Retinal pigment epithelial cell (primary cell): ENCODE results near the gene CCDC149.

Experiments used
- DNase-seq: peaks from one replicate; pipeline ENCODE4 v3.0.0-alpha.2; 2010; ENCODE audit warnings: low read depth
- H3K4me3 ChIP-seq: 2 replicates; pipeline ENCODE4 v1.5.1; 2011; ENCODE audit warnings: mild to moderate bottlenecking, low read length, control low read depth, moderate library complexity
- TF ChIP-seq, protein P1 (sequence below): conservative IDR thresholded peaks from 2 replicates; pipeline ENCODE4 v1.5.1; 2011; ENCODE audit warnings: low read depth, low read length, control low read depth, inconsistent platforms

CCDC149 gene

DNA sequence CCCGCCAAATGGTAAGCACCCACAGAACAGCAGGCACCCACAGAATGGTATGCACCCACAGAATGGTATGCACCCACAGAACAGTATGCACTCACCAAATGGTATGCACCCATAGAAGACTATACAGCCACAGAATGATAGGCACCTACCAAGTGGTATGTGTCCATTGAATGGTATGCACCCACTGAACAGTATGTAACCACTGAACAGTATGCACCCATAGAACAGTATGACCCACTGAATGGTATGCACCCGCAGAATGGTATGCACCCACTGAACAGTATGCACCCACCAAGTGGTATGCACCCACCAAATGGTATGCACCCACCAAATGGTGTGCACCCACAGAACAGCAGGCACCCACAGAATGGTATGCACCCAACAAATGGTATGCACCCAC lies 40.1 kb downstream of the CCDC149 start:
- no peak overlapping the region for H3K4me3 ChIP-seq
- no peak for DNase-seq
- TF ChIP-seq, protein P1, sequence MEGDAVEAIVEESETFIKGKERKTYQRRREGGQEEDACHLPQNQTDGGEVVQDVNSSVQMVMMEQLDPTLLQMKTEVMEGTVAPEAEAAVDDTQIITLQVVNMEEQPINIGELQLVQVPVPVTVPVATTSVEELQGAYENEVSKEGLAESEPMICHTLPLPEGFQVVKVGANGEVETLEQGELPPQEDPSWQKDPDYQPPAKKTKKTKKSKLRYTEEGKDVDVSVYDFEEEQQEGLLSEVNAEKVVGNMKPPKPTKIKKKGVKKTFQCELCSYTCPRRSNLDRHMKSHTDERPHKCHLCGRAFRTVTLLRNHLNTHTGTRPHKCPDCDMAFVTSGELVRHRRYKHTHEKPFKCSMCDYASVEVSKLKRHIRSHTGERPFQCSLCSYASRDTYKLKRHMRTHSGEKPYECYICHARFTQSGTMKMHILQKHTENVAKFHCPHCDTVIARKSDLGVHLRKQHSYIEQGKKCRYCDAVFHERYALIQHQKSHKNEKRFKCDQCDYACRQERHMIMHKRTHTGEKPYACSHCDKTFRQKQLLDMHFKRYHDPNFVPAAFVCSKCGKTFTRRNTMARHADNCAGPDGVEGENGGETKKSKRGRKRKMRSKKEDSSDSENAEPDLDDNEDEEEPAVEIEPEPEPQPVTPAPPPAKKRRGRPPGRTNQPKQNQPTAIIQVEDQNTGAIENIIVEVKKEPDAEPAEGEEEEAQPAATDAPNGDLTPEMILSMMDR: no peak

DNA sequence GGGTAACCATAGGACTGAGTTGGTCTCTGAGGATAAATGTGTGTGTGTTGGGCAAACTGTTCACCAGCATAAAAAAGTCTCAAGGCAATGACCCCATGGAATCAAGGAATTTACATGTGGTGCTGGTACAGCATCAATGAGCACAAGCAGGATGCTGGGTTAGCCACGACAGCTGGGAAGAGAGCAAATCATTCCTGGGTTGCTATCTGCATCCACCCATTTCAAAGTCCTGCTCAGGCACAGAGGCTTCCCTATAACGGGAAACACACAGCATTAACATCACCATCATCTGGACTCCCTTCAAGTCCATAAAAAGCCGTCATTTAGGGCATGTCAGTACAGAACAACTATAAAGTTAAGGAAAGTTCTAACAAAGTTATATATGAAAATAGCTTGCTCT lies 41.6 kb downstream of the CCDC149 start:
- TF ChIP-seq, protein P1: no peak
- no peak for DNase-seq
- H3K4me3 ChIP-seq: no peak overlapping the region

DNA sequence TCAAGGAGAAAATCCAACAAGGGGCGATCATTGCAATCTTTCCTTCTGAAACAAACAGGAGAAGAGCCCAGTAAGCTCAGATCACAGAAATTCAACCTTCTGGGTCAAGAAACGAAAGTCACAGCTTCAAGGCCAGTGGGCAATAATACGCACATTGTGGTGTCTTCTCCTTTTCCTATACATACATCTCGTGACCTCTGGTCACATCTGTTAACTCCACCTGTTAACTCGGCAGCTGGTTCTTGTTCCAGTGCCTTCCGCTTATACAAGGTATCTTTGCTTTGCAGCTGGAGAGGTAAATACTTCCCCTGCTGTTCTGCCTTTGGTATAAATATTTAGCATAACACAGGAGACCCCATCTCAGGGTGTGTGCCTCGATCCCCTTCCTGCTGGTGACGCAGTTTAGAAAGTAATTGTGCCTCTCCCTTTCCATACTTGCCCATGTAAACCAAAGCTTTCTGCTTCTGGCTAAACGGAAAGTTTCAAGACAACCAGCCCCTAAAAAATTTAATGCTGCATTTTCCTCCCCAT lies 45.0 kb downstream of the CCDC149 start:
- TF ChIP-seq, protein P1: no peak
- no peak for DNase-seq
- H3K4me3 ChIP-seq: no peak overlapping the region

DNA sequence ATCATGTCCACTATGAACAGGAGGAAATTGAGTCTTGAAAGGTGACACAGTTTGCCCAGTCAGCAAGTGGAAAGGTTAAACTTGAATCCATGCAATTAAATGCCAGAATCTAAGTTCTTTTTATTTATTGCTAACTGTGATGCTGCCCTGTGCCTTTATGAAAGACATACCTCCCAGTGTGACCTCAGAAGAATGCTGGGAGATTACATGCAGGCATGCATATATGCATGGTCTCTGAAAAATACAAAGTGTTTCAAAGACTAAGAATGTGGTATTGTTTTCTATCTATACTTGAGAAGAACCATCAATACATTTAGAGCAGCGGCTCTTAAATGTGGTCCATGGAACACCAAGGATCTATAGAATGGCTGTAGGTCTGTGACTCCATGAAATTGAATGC lies 45.6 kb downstream of the CCDC149 start:
- DNase-seq: no peak
- TF ChIP-seq, protein P1: no peak
- no peak overlapping the region for H3K4me3 ChIP-seq

DNA sequence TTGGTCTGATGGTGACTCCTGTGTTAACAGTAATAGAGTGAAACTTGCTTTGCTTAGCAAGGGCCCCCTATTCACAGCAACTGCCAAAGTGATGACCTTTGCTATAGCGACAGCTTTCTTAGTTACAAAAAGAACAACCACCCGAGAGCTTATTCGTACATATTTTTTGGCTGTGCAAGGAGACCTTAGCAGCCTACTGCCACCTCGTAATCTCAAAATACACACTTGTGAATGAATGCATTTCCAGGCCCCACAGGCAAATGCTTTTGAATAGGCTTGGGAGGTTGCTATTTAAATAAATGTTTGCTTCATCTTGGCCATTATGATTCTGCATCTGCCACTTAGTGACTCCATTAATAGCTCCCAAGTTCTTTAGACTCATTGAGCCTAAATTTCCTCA lies 47.4 kb downstream of the CCDC149 start:
- TF ChIP-seq, protein P1: no peak
- H3K4me3 ChIP-seq: no peak overlapping the region
- no peak for DNase-seq

DNA sequence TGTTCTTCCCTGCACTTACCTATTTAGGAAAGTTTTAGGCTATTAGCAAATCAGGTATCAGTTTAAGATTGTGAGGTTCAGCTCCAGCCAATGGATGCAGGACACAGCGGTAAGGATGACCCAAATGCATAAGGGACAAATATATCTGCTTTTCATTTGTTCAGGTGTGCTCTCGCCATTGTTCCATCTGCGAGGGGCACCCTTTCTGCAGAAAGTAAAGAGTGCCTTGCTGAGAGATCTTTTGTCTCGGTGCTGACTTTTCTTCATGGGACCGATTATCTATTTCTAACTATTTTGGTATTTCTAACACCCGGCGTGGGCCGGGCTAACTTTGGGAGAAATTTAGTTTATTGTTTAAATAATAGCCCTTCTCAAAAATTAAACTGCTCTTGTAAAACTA lies 49.0 kb downstream of the CCDC149 start:
- DNase-seq: no peak
- no peak overlapping the region for H3K4me3 ChIP-seq
- TF ChIP-seq, protein P1: no peak

DNA sequence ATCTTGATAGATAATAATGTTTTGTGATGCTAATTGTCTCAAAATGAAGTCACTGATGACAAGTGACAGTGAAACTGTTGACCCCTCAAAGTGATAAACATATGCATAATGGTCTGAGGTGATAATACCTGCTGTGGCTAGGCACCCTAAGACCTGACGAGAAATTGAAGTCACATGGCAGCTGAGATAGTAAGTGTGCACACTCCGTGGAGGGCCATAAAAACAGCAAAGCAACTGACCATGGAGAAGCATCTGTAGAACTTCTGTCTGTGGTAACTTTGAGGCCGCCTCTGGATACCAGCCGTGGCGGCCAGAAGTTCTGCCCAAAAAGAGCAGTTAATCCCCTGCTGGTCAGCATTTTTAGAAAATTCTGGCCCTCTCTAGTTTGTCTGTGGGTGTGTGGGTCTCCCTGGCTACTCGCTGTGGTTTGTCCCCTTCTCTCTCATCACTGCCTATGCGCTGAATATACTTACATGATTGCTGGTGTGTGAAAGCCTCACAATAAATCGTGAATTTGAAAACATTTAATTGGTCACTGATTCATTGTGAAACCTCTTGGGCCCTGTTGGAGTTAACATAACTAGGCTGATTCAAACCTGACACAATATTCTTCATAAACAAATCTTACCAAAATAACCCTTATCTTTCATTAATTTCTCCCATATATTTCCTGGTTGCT lies 50.6 kb downstream of the CCDC149 start:
- DNase-seq: no peak
- TF ChIP-seq, protein P1: no peak
- no peak overlapping the region for H3K4me3 ChIP-seq
